PC-9 (cell line): Measurements from ENCODE around the gene ANTXR2. TPM values are rescaled to one million over a fixed set of nuclear protein-coding genes. Genes with fewer than 3 reads are reported as not detected.

ENCODE experiments used
- BruUV-seq: library from RNA; stranded (reverse); fragments of 400-500 nt; replicated peaks from 2 replicates; lab custom pipeline; 2021; lab: Mats Ljungman, UMichigan
- CTCF ChIA-PET: fragments of 300-600 bp; sonication (Branson Sonifier 250); formaldehyde crosslinking; loops from one replicate; lab custom pipeline; 2022; ENCODE audit warnings: antibody characterized with exemption; lab: Charles Lee
- POLR2A ChIA-PET: fragments of 300-600 bp; sonication (Branson Sonifier 250); formaldehyde crosslinking; loops from one replicate; lab custom pipeline; 2022; ENCODE audit warnings: antibody characterized with exemption; ENCODE audit not compliant: unreplicated experiment; lab: Charles Lee
- DNase-seq, 2 experiments: peaks; one replicate each; pipeline versions ENCODE4 v3.0.0 to v3.0.0-alpha.2; 2015 to 2022; ENCODE audit warnings: mixed read lengths in 1 of 2
- H2AFZ ChIP-seq: fragments of 200-600 bp; sonication (generic); 2 replicates; pipeline ENCODE4 v1.8.1; 2017; ENCODE audit warnings: antibody characterized with exemption
- H3F3A ChIP-seq: fragments of 200-600 bp; sonication (generic); 2 replicates; pipeline ENCODE4 v1.8.1; 2017; ENCODE audit warnings: antibody characterized with exemption, mild to moderate bottlenecking, low read depth; ENCODE audit not compliant: insufficient read depth
- H3K27ac ChIP-seq: fragments of 200-600 bp; sonication (generic); 2 replicates; pipeline ENCODE4 v1.6.1; 2016; ENCODE audit warnings: mixed run types
- H3K27me3 ChIP-seq: fragments of 200-600 bp; sonication (generic); 2 replicates; pipeline ENCODE4 v1.6.1; 2016; ENCODE audit warnings: low read depth, mixed run types; ENCODE audit not compliant: insufficient read depth
- H3K36me3 ChIP-seq: fragments of 200-600 bp; sonication (generic); 2 replicates; pipeline ENCODE4 v1.6.1; 2016; ENCODE audit warnings: low read depth, mixed run types
- H3K4me1 ChIP-seq: fragments of 200-600 bp; sonication (generic); replicated peaks from 2 replicates; pipeline ENCODE4 v1.6.1; 2016; ENCODE audit warnings: mixed run types; ENCODE audit not compliant: insufficient read depth
- H3K4me2 ChIP-seq: fragments of 200-600 bp; sonication (generic); 2 replicates; pipeline ENCODE4 v1.6.1; 2017; ENCODE audit warnings: mixed run types
- H3K4me3 ChIP-seq: fragments of 200-600 bp; sonication (generic); 2 replicates; pipeline ENCODE4 v1.6.1; 2016; ENCODE audit warnings: mixed run types
- H3K79me2 ChIP-seq: fragments of 200-600 bp; sonication (generic); 2 replicates; pipeline ENCODE4 v1.6.1; 2017; ENCODE audit warnings: low read depth, mixed run types
- H3K9me2 ChIP-seq: fragments of 200-600 bp; sonication (generic); 2 replicates; pipeline ENCODE4 v1.8.1; 2017; ENCODE audit warnings: mild to moderate bottlenecking; ENCODE audit not compliant: insufficient read depth
- H3K9me3 ChIP-seq: fragments of 200-600 bp; sonication (generic); 2 replicates; pipeline ENCODE4 v1.8.1; 2016; ENCODE audit warnings: low read depth; ENCODE audit not compliant: insufficient read depth
- H4K20me1 ChIP-seq: fragments of 200-600 bp; sonication (generic); 2 replicates; pipeline ENCODE4 v1.8.1; 2017; ENCODE audit not compliant: insufficient read depth
- CTCF ChIP-seq: fragments of 200-600 bp; sonication (generic); conservative IDR thresholded peaks from 2 replicates; pipeline ENCODE4 v1.6.1; 2017; ENCODE audit warnings: mixed run types, antibody characterized with exemption, mild to moderate bottlenecking, moderate library complexity
- EZH2 ChIP-seq: fragments of 200-600 bp; sonication (generic); IDR thresholded peaks from 2 replicates; pipeline ENCODE4 v1.8.0; 2017; ENCODE audit warnings: antibody characterized with exemption, low read depth
- intact Hi-C: fragments of 100-400 bp; cut with micrococcal nuclease; formaldehyde crosslinking; loops from one replicate; pipeline ENCODE4 v1.10.0; 2022; ENCODE audit not compliant: unreplicated experiment
- total RNA-seq: library from RNA; stranded (reverse); gene quantifications from 2 replicates; pipeline ENCODE4 v1.2.3, GENCODE V29; 2021

ANTXR2 gene
- total RNA-seq, 1 experiment from 2014 or later: 2.0 TPM

GRCh38 chr4:79874197-79874596 is 198.8 kb downstream of the ANTXR2 start:
- Histone ChIP-seq H3F3A (no peaks in the 10 kb centered on the region), H3K79me2 (no peaks in the 10 kb centered on the region), H3K9me2 (no peaks in the 10 kb centered on the region), H2AFZ (no peak overlapping the region), H3K36me3 (no peaks in the 10 kb centered on the region), H3K27me3 (no peaks in the 10 kb centered on the region), H4K20me1 (no peaks in the 10 kb centered on the region), H3K9me3 (no peaks in the 10 kb centered on the region), H3K4me3 (no peak overlapping the region), H3K27ac (no peak overlapping the region), H3K4me1 (no peaks in the 10 kb centered on the region), H3K4me2 (no peak overlapping the region)
- ChIA-PET CTCF (no interaction called here), POLR2A (no interaction called here)
- no peak for DNase-seq
- no TSS peak for BruUV-seq
- intact Hi-C loops: no loop called here
- TF ChIP-seq EZH2: no peak
- no peak for TF ChIP-seq CTCF

- no peaks in the 10 kb centered on the region for H3K9me3 ChIP-seq
- intact Hi-C loops: no loop called here
- H3F3A ChIP-seq: no peaks in the 10 kb centered on the region
- no peaks in the 10 kb centered on the region for H4K20me1 ChIP-seq
- no peak overlapping the region for H3K27ac ChIP-seq
- no peaks in the 10 kb centered on the region for H3K79me2 ChIP-seq
- ChIA-PET CTCF (no interaction called here), POLR2A (no interaction called here)
- no peaks in the 10 kb centered on the region for H3K36me3 ChIP-seq
- no peak for TF ChIP-seq CTCF
- no peak for TF ChIP-seq EZH2
- no peaks in the 10 kb centered on the region for H3K27me3 ChIP-seq
- no peak for DNase-seq
- no peaks in the 10 kb centered on the region for H3K4me1 ChIP-seq
- no peak overlapping the region for H2AFZ ChIP-seq
- BruUV-seq: no TSS peak
- no peak overlapping the region for H3K4me3 ChIP-seq
- H3K9me2 ChIP-seq: no peaks in the 10 kb centered on the region
- no peak overlapping the region for H3K4me2 ChIP-seq
Observed at GRCh38 chr4:79872738-79873137, 200.3 kb downstream of the ANTXR2 start.

GRCh38 chr4:79871961-79872360 is 201.1 kb downstream of the ANTXR2 start:
- Histone ChIP-seq H3K79me2 (no peaks in the 10 kb centered on the region), H4K20me1 (no peaks in the 10 kb centered on the region), H3K4me2 (no peak overlapping the region), H3K36me3 (no peaks in the 10 kb centered on the region), H3K27ac (no peak overlapping the region), H3K4me3 (no peak overlapping the region), H3K9me2 (no peaks in the 10 kb centered on the region), H3K27me3 (no peaks in the 10 kb centered on the region), H3K4me1 (no peaks in the 10 kb centered on the region), H2AFZ (no peak overlapping the region), H3K9me3 (no peaks in the 10 kb centered on the region), H3F3A (no peaks in the 10 kb centered on the region)
- no TSS peak for BruUV-seq
- no peak for DNase-seq
- TF ChIP-seq CTCF (no peak), EZH2 (no peak)
- ChIA-PET POLR2A (no interaction called here), CTCF (no interaction called here)
- intact Hi-C loops: no loop called here
